Body of pancreas (tissue), 4 donors: ENCODE measurements around the gene SPAG9.

Source experiments
- POLR2A ChIP-seq, 3 donors: fragments of 450-650 bp; IDR thresholded peaks; one replicate each; pipeline ENCODE4 v1.6.1; 2016; ENCODE audit warnings: antibody characterized with exemption in 3 of 3, mild to moderate bottlenecking in 2 of 3
- TF ChIP-seq, protein P1 (sequence below), 7 experiments: fragments of 450-650 bp in 4 of 7; fragments of 200-600 bp in 3 of 7; sonication (generic) in 3 of 7; IDR thresholded peaks; one replicate each; pipeline ENCODE4 v1.5.1; 2016 to 2019; ENCODE audit warnings: antibody characterized with exemption in 7 of 7

- TF ChIP-seq POLR2A (IDR thresholded peaks at IDR 0.05): no peak
- TF ChIP-seq, protein P1, sequence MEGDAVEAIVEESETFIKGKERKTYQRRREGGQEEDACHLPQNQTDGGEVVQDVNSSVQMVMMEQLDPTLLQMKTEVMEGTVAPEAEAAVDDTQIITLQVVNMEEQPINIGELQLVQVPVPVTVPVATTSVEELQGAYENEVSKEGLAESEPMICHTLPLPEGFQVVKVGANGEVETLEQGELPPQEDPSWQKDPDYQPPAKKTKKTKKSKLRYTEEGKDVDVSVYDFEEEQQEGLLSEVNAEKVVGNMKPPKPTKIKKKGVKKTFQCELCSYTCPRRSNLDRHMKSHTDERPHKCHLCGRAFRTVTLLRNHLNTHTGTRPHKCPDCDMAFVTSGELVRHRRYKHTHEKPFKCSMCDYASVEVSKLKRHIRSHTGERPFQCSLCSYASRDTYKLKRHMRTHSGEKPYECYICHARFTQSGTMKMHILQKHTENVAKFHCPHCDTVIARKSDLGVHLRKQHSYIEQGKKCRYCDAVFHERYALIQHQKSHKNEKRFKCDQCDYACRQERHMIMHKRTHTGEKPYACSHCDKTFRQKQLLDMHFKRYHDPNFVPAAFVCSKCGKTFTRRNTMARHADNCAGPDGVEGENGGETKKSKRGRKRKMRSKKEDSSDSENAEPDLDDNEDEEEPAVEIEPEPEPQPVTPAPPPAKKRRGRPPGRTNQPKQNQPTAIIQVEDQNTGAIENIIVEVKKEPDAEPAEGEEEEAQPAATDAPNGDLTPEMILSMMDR (IDR thresholded peaks at IDR 0.05): no peak
Observed at GRCh38 chr17:51017270-51017669, 103.4 kb downstream of the SPAG9 start.
